Liver (tissue), 9 donors: ENCODE measurements around the gene PREP. TPM values are rescaled to one million over a fixed set of nuclear protein-coding genes. Genes with fewer than 3 reads are reported as not detected.

Source experiments
- DNase-seq: peaks from one replicate; pipeline ENCODE4 v3.0.0-alpha.2; 2017; ENCODE audit warnings: low spot score
- H3K27ac ChIP-seq, 2 donors: one replicate each; pipeline ENCODE4 v1.7.0; 2013; ENCODE audit warnings: inconsistent platforms in 2 of 2, low read length in 2 of 2, control low read depth in 1 of 2, low read depth in 1 of 2, mild to moderate bottlenecking in 1 of 2
- H3K27me3 ChIP-seq, 4 donors: one replicate each; pipeline versions ENCODE4 v1.6.1 to v1.7.0; 2013; ENCODE audit warnings: low read length in 3 of 4, inconsistent platforms in 1 of 4, mild to moderate bottlenecking in 1 of 4, moderate library complexity in 1 of 4; ENCODE audit not compliant: control insufficient read depth in 4 of 4, insufficient read depth in 4 of 4
- H3K36me3 ChIP-seq, 4 donors: one replicate each; pipeline versions ENCODE4 v1.6.1 to v1.7.0; 2013; ENCODE audit warnings: low read length in 3 of 4, mild to moderate bottlenecking in 3 of 4, low read depth in 1 of 4, moderate library complexity in 1 of 4; ENCODE audit not compliant: control insufficient read depth in 4 of 4, insufficient read depth in 3 of 4
- H3K4me1 ChIP-seq, 4 donors: one replicate each; pipeline versions ENCODE4 v1.6.1 to v1.7.0; 2013; ENCODE audit warnings: low read length in 3 of 4, mild to moderate bottlenecking in 3 of 4, moderate library complexity in 1 of 4; ENCODE audit not compliant: control insufficient read depth in 4 of 4, insufficient read depth in 4 of 4
- H3K4me3 ChIP-seq, 3 donors: one replicate each; pipeline versions ENCODE4 v1.6.1 to v1.7.0; 2013; ENCODE audit warnings: low read length in 3 of 3, control low read depth in 1 of 3, low read depth in 1 of 3, mild to moderate bottlenecking in 1 of 3
- H3K9ac ChIP-seq, 2 donors: one replicate each; pipeline ENCODE4 v1.7.0; 2013; ENCODE audit warnings: low read length in 2 of 2, mild to moderate bottlenecking in 2 of 2, moderate library complexity in 2 of 2, control low read depth in 1 of 2, low read depth in 1 of 2
- H3K9me3 ChIP-seq, 4 donors: one replicate each; pipeline versions ENCODE4 v1.6.1 to v1.7.0; 2013; ENCODE audit warnings: low read length in 3 of 4; ENCODE audit not compliant: control insufficient read depth in 4 of 4
- ATF3 ChIP-seq: IDR thresholded peaks from 2 replicates; pipeline ENCODE4 v1.6.1; 2016; ENCODE audit warnings: antibody characterized with exemption
- EGR1 ChIP-seq, 2 donors: IDR thresholded peaks; 2 replicates each; pipeline ENCODE4 v1.6.1; 2016 to 2018; ENCODE audit warnings: antibody characterized with exemption in 2 of 2, low read depth in 2 of 2
- GABPA ChIP-seq, 2 donors: IDR thresholded peaks in 1 of 2; conservative IDR thresholded peaks in 1 of 2; 2 replicates each; pipeline ENCODE4 v1.6.1; 2016; ENCODE audit warnings: antibody characterized with exemption in 2 of 2, mild to moderate bottlenecking in 1 of 2, moderate library complexity in 1 of 2
- HNF4G ChIP-seq: IDR thresholded peaks from 2 replicates; pipeline ENCODE4 v1.6.1; 2016; ENCODE audit warnings: antibody characterized with exemption
- JUND ChIP-seq, 2 donors: IDR thresholded peaks; 2 replicates each; pipeline ENCODE4 v1.6.1; 2016; ENCODE audit warnings: antibody characterized with exemption in 2 of 2
- NR2F2 ChIP-seq: IDR thresholded peaks from 2 replicates; pipeline ENCODE4 v1.6.1; 2016; ENCODE audit warnings: antibody characterized with exemption
- REST ChIP-seq: IDR thresholded peaks from 2 replicates; pipeline ENCODE4 v1.6.1; 2016; ENCODE audit warnings: antibody characterized with exemption, mild to moderate bottlenecking
- RXRA ChIP-seq, 2 donors: IDR thresholded peaks; 2 replicates each; pipeline ENCODE4 v1.6.1; 2017 to 2018; ENCODE audit warnings: antibody characterized with exemption in 2 of 2, mild to moderate bottlenecking in 1 of 2
- TAF1 ChIP-seq: conservative IDR thresholded peaks from 2 replicates; pipeline ENCODE4 v1.6.1; 2016; ENCODE audit warnings: antibody characterized with exemption, mild to moderate bottlenecking
- ZBTB33 ChIP-seq: IDR thresholded peaks from 2 replicates; pipeline ENCODE4 v1.6.1; 2016; ENCODE audit warnings: antibody characterized with exemption
- whole genome bisulfite sequencing: extraction: QIAGEN DNeasy Blood & Tissue Kit; methylation state at CpG from one replicate; pipeline ENCODE4 v1.1.7; 2013; 5-methylcytosine and 5-hydroxymethylcytosine counted together
- polyA plus RNA-seq, 2 donors: library from polyadenylated mRNA; stranded (reverse) in 1 of 2; unstranded in 1 of 2; fragments of 200-250 nt in 1 of 2; fragments of >200 nt in 1 of 2; fragmentation: Nextera tagmentation in 1 of 2; extraction: Ambion mirVana in 1 of 2; gene quantifications; one replicate each; pipeline versions ENCODE4 v1.2.1 to v1.2.3, GENCODE V29; 2013 to 2015
- total RNA-seq, 2 donors: library from RNA; depleted of rRNA; stranded (reverse); fragments of >200 nt; gene quantifications; one replicate each; pipeline ENCODE4 v1.2.3, GENCODE V29; 2014
- donor health status: healthy.
- donor health status: healthy.
- donor health status: healthy.
- donor health status: healthy.
- donor health status: healthy.

The PREP gene
- total and polyA plus RNA-seq, 4 donors = 7.3 to 17.7 (median 13.0) TPM

- Histone ChIP-seq H3K4me1 (no peaks in the 10 kb centered on the region), H3K9ac (no peak overlapping the region), H3K27ac (no peak overlapping the region), H3K36me3 (peaks cover 6 to 13% (median 8%) of the 10 kb centered on the region in 4 donors), H3K4me3 (no peak overlapping the region), H3K27me3 (no peaks in the 10 kb centered on the region), H3K9me3 (no peaks in the 10 kb centered on the region)
- no peak for DNase-seq
- no peak for TF ChIP-seq TAF1
- 86% methylated on average over 1 of the region's 1 CpG for WGBS
These were observed 82.6 kb downstream of the PREP start for GRCh38 chr6:105320271-105320670.

- Histone ChIP-seq H3K4me1 (no peaks in the 10 kb centered on the region), H3K9ac (no peak overlapping the region), H3K9me3 (no peaks in the 10 kb centered on the region), H3K36me3 (peaks cover 6 to 13% (median 8%) of the 10 kb centered on the region in 4 donors), H3K4me3 (no peak overlapping the region), H3K27ac (no peak overlapping the region), H3K27me3 (no peaks in the 10 kb centered on the region)
- WGBS = 96% methylated on average over 1 of the region's 1 CpG
- TF ChIP-seq HNF4G (no peak), ATF3 (no peak), EGR1 (IDR thresholded peaks at IDR 0.05; ENCODE audit: low read depth in 2 of 2) (no peak), ZBTB33 (no peak)
- no peak for DNase-seq
These were observed 83.6 kb downstream of the PREP start for GRCh38 chr6:105319331-105319730.

- 92% methylated on average over 7 of the region's 7 CpGs for WGBS
- no peaks in the 10 kb centered on the region for H3K27me3 ChIP-seq
- no peak overlapping the region for H3K4me3 ChIP-seq
- no peak for TF ChIP-seq JUND (IDR thresholded peaks at IDR 0.05)
- TF ChIP-seq GABPA (IDR thresholded peaks at IDR 0.05 in 1 of 2, conservative IDR thresholded peaks at IDR 0.05 in 1 of 2) = no peak
- TF ChIP-seq HNF4G = no peak
- TF ChIP-seq REST = no peak
- TF ChIP-seq NR2F2 = no peak
- no peak for TF ChIP-seq EGR1 (IDR thresholded peaks at IDR 0.05; ENCODE audit: low read depth in 2 of 2)
- no peak for TF ChIP-seq RXRA (IDR thresholded peaks at IDR 0.05)
- DNase-seq = no peak
- no peaks in the 10 kb centered on the region for H3K4me1 ChIP-seq
- H3K27ac ChIP-seq = no peak overlapping the region
- peaks cover 6 to 13% (median 7%) of the 10 kb centered on the region in 4 donors for H3K36me3 ChIP-seq
- no peaks in the 10 kb centered on the region for H3K9me3 ChIP-seq
- no peak overlapping the region for H3K9ac ChIP-seq
These were observed 84.2 kb downstream of the PREP start for GRCh38 chr6:105318660-105319059.
